GM21447 (cell line): Measurements from ENCODE around the gene MRPL24.
A peak's percentile ranks its signal among the peaks of the same experiment; 100 is the strongest.
"Not testable (repeated sequence)": the region's sequence is repeated elsewhere in the genome, so short reads cannot be mapped to it uniquely, and the experiment has no call there.

Experiments used
- ATAC-seq: cut with Tn5 transposase; IDR thresholded peaks from one replicate; pipeline ENCODE4 v1.9.1; 2021; ENCODE audit not compliant: unreplicated experiment

The MRPL24 gene

GRCh38 chr1:156740741-156741480 is at the start of gene MRPL24:
Gene MRPL24, minus strand, starts transcription at chr1:156741088. Its CDS starts 2,384 bp downstream, at chr1:156738704.
- peak; percentile 82 for ATAC-seq

- no peak for ATAC-seq
Observed at GRCh38 chr1:156789621-156790318, 48.9 kb upstream of the MRPL24 start.

- ATAC-seq: no peak
Observed at GRCh38 chr1:156788136-156788535, 47.2 kb upstream of the MRPL24 start.

GRCh38 chr1:156786640-156787039 is 45.8 kb upstream of the MRPL24 start:
- ATAC-seq: no peak

GRCh38 chr1:156785458-156785857 is 44.6 kb upstream of the MRPL24 start:
- no peak for ATAC-seq

- ATAC-seq: no peak
Observed at GRCh38 chr1:156781585-156782186, 40.8 kb upstream of the MRPL24 start.

GRCh38 chr1:156777573-156777972 is 36.7 kb upstream of the MRPL24 start:
- ATAC-seq: no peak

GRCh38 chr1:156776942-156777341 is 36.1 kb upstream of the MRPL24 start:
- no peak for ATAC-seq

GRCh38 chr1:156775799-156776198 is 34.9 kb upstream of the MRPL24 start:
- no peak for ATAC-seq

GRCh38 chr1:156773607-156774006 is 32.7 kb upstream of the MRPL24 start:
- no peak for ATAC-seq

- ATAC-seq: no peak
Observed at GRCh38 chr1:156772728-156773497, 32.0 kb upstream of the MRPL24 start.

- no peak for ATAC-seq
Observed at GRCh38 chr1:156772222-156772621, 31.3 kb upstream of the MRPL24 start.

GRCh38 chr1:156768610-156769295 is 27.9 kb upstream of the MRPL24 start:
- no peak for ATAC-seq

GRCh38 chr1:156767879-156768604 is 27.2 kb upstream of the MRPL24 start:
- ATAC-seq: peak; percentile 4

GRCh38 chr1:156767101-156767878 is 26.4 kb upstream of the MRPL24 start, which contains the start of gene PRCC:
Gene PRCC, plus strand, starts transcription at chr1:156767535. Its CDS starts 237 bp downstream, at chr1:156767772.
- peak; percentile 92 for ATAC-seq

- peak; percentile 14 for ATAC-seq
Observed at GRCh38 chr1:156766298-156767100, 25.6 kb upstream of the MRPL24 start.

- no peak for ATAC-seq
Observed at GRCh38 chr1:156765666-156766065, 24.8 kb upstream of the MRPL24 start.

- not testable (repeated sequence) for ATAC-seq
Observed at GRCh38 chr1:156765136-156765535, 24.2 kb upstream of the MRPL24 start.
